ENCODE measurements around the gene HNMT.
"Not testable (repeated sequence)": the region's sequence is repeated elsewhere in the genome, so short reads cannot be mapped to it uniquely, and the experiment has no call there.

The HNMT gene

GRCh38 chr2:137975280-137976271 lies 11.3 kb downstream of the HNMT start:
- no peak for DNase-seq (ENCODE audit: low read depth)

GRCh38 chr2:137976274-137976673 lies 12.0 kb downstream of the HNMT start:
- DNase-seq (ENCODE audit: low read depth) = no peak

GRCh38 chr2:137977790-137978189 lies 13.5 kb downstream of the HNMT start:
- no peak for DNase-seq (ENCODE audit: low read depth)

GRCh38 chr2:137980459-137980858 lies 16.2 kb downstream of the HNMT start:
- peak; percentile 27 for DNase-seq (ENCODE audit: low read depth)

GRCh38 chr2:137981112-137981656 lies 16.9 kb downstream of the HNMT start:
- DNase-seq (ENCODE audit: low read depth) = no peak

- no peak for DNase-seq (ENCODE audit: low read depth)
These were observed 19.3 kb downstream of the HNMT start for GRCh38 chr2:137983581-137983980.

- no peak for DNase-seq (ENCODE audit: low read depth)
These were observed 22.0 kb downstream of the HNMT start for GRCh38 chr2:137986268-137986667.

GRCh38 chr2:137987011-137987410 lies 22.7 kb downstream of the HNMT start:
- no peak for DNase-seq (ENCODE audit: low read depth)

GRCh38 chr2:137991078-137991477 lies 26.8 kb downstream of the HNMT start:
- DNase-seq (ENCODE audit: low read depth) = no peak

GRCh38 chr2:137992039-137992646 lies 27.9 kb downstream of the HNMT start:
- no peak for DNase-seq (ENCODE audit: low read depth)

GRCh38 chr2:137993715-137994476 lies 29.6 kb downstream of the HNMT start:
- DNase-seq (ENCODE audit: low read depth) = not testable (repeated sequence)

- DNase-seq (ENCODE audit: low read depth) = not testable (repeated sequence)
These were observed 31.1 kb downstream of the HNMT start for GRCh38 chr2:137995368-137995767.

- DNase-seq (ENCODE audit: low read depth) = not testable (repeated sequence)
These were observed 31.9 kb downstream of the HNMT start for GRCh38 chr2:137996158-137996557.

GRCh38 chr2:137997733-137998132 lies 33.5 kb downstream of the HNMT start:
- no peak for DNase-seq (ENCODE audit: low read depth)

GRCh38 chr2:137998503-137998902 lies 34.2 kb downstream of the HNMT start:
- DNase-seq (ENCODE audit: low read depth) = no peak

GRCh38 chr2:137999273-137999672 lies 35.0 kb downstream of the HNMT start:
- no peak for DNase-seq (ENCODE audit: low read depth)

GRCh38 chr2:138000009-138000408 lies 35.7 kb downstream of the HNMT start:
- no peak for DNase-seq (ENCODE audit: low read depth)

GRCh38 chr2:138000796-138001195 lies 36.5 kb downstream of the HNMT start:
- no peak for DNase-seq (ENCODE audit: low read depth)

- no peak for DNase-seq (ENCODE audit: low read depth)
These were observed 39.1 kb downstream of the HNMT start for GRCh38 chr2:138003411-138003810.

- no peak for DNase-seq (ENCODE audit: low read depth)
These were observed 43.2 kb downstream of the HNMT start for GRCh38 chr2:138007431-138007830.

- no peak for DNase-seq (ENCODE audit: low read depth)
These were observed 45.3 kb downstream of the HNMT start for GRCh38 chr2:138009622-138010021.

GRCh38 chr2:138010890-138011289 lies 46.6 kb downstream of the HNMT start:
- no peak for DNase-seq (ENCODE audit: low read depth)
